Middle frontal gyrus (tissue), 1 donor: ENCODE data around the gene DEFB121.

ENCODE experiments used
- DNase-seq: peaks from one replicate; pipeline ENCODE4 v3.0.0-alpha.2; 2015; ENCODE audit warnings: low spot score; ENCODE audit errors: extremely low spot score

Gene DEFB121

GRCh38 chr20:31363295-31363694 lies 42.7 kb downstream of the DEFB121 start:
- DNase-seq: no peak

DNA sequence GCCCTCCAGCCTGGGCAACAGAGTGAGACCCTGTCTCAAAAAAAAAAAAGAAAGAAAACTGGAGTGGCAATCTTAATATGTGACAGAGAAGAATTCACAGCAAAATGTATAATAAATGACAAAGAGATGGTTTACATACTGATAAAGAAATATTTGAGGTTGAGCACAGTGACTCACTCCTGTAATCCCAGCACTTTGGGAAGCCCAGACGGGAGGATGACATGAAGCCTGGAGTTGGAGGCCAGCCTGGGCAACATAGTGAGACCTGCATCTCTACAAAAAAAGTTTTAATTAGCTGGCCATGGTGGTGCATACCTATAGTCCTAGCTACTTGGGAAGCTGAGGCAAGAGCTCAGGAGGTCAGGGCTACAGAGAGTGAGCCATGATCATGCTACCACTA lies 50.0 kb downstream of the DEFB121 start:
- no peak for DNase-seq
